Measurements from ENCODE around the gene CRACDL. TPM values are rescaled to one million over a fixed set of nuclear protein-coding genes. Genes with fewer than 3 reads are reported as not detected.

The CRACDL gene
- total RNA-seq, 3 donors from 2014 or later = 8.0 to 18.1 (median 17.8) TPM

DNA sequence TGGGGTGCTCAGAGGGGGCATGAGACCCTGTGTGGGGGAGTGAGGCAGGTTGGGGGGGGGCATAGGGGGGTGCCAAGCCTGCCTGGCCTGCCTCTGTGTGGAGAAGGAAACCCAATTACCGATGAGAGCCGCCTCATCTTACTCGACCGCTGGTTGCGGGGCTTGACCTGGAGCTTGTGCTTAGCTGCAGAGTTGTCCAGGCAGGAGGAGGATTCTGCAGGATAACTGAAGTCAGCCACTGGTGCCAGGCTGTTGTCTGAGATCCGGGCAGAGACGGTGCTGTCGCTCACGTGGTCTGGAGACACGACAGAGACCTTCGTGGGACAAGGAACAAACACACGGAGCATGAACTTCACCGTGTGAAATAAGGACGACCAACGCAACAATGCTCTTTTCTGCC is 109.2 kb downstream of the CRACDL start:
- no peaks in the 10 kb centered on the region for H3K9me3 ChIP-seq
- DNase-seq (no peak), ATAC-seq (no peak)
- TF ChIP-seq, protein P1, sequence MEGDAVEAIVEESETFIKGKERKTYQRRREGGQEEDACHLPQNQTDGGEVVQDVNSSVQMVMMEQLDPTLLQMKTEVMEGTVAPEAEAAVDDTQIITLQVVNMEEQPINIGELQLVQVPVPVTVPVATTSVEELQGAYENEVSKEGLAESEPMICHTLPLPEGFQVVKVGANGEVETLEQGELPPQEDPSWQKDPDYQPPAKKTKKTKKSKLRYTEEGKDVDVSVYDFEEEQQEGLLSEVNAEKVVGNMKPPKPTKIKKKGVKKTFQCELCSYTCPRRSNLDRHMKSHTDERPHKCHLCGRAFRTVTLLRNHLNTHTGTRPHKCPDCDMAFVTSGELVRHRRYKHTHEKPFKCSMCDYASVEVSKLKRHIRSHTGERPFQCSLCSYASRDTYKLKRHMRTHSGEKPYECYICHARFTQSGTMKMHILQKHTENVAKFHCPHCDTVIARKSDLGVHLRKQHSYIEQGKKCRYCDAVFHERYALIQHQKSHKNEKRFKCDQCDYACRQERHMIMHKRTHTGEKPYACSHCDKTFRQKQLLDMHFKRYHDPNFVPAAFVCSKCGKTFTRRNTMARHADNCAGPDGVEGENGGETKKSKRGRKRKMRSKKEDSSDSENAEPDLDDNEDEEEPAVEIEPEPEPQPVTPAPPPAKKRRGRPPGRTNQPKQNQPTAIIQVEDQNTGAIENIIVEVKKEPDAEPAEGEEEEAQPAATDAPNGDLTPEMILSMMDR (IDR thresholded peaks at IDR 0.05) = no peak
- H3K4me1 ChIP-seq (ENCODE audit: low read depth) = no peaks in the 10 kb centered on the region
- H3K4me3 ChIP-seq = no peak overlapping the region
- intact Hi-C loops (cut with DNase I, micrococcal nuclease) = no loop called here
- H3K36me3 ChIP-seq (ENCODE audit: low read depth) = no peaks in the 10 kb centered on the region

DNA sequence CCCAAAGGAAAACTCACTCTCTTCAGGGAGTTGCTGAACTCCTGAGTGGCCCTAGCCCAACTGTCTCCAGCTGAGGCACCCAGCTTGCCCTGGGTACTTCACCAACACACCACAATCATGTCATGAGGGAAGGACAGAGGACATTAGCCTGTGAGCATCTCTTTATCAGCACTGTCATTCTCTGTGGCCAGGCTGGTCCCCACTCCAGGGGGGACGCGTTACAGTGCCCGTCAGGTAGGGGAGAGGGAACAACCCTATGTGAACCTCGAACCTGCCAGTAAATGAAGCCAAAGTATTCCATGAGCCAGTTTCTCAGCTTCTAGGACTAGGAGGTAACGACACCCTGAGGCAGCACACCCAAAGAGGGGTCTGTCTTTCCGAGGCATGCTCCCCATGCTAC is 110.2 kb downstream of the CRACDL start:
- ATAC-seq = no peak
- intact Hi-C loops (cut with DNase I, micrococcal nuclease) = no loop called here
- TF ChIP-seq, protein P1 (IDR thresholded peaks at IDR 0.05) = no peak
- no peaks in the 10 kb centered on the region for H3K36me3 ChIP-seq (ENCODE audit: low read depth)
- no peak overlapping the region for H3K4me3 ChIP-seq
- H3K4me1 ChIP-seq (ENCODE audit: low read depth) = no peaks in the 10 kb centered on the region
- DNase-seq = no peak
- H3K9me3 ChIP-seq = no peaks in the 10 kb centered on the region

DNA sequence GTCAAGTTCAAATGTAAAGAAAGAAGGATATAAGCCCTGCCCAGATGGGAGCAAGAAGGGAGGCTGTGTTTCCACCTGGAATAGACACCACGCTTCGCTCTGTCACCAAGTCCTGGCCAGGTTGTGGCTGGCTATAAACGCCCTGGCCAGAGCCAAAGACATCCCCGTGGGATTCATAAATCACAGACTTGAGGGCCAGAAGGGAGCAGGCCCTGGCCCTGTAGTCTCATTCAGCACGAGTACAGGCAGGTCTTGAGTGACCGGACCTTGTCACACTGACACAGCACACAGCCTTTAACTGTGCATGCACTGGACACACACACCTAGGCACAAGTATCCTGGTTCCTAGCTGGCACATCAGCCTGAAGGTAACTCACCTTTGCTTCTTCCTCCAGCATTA is 110.6 kb downstream of the CRACDL start:
- ATAC-seq (no peak), DNase-seq (no peak)
- Histone ChIP-seq H3K4me1 (ENCODE audit: low read depth) (no peaks in the 10 kb centered on the region), H3K9me3 (no peaks in the 10 kb centered on the region), H3K36me3 (ENCODE audit: low read depth) (no peaks in the 10 kb centered on the region), H3K4me3 (no peak overlapping the region)
- intact Hi-C loops (cut with DNase I, micrococcal nuclease) = no loop called here
- TF ChIP-seq, protein P1 (IDR thresholded peaks at IDR 0.05) = no peak

DNA sequence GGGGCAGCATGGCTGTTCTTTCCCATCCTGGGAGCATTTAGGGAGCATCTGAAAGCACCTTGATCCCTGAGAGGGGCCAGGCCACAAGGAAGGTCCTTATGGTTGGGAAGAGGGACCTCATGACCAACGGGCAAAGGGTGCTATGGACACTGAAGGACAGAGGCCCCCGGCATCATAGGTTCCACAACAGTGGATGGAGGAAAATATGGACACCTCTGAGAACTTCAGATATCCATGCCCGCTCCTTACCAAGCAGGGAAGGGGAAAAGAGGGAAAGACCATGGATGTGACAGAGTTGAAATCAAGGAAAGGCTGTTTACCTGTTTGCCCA is 111.0 kb downstream of the CRACDL start:
- TF ChIP-seq, protein P1 (IDR thresholded peaks at IDR 0.05) = no peak
- ATAC-seq (no peak), DNase-seq (no peak)
- intact Hi-C loops (cut with DNase I, micrococcal nuclease) = no loop called here
- Histone ChIP-seq H3K4me1 (ENCODE audit: low read depth) (no peaks in the 10 kb centered on the region), H3K36me3 (ENCODE audit: low read depth) (no peaks in the 10 kb centered on the region), H3K4me3 (no peak overlapping the region), H3K9me3 (no peaks in the 10 kb centered on the region)

DNA sequence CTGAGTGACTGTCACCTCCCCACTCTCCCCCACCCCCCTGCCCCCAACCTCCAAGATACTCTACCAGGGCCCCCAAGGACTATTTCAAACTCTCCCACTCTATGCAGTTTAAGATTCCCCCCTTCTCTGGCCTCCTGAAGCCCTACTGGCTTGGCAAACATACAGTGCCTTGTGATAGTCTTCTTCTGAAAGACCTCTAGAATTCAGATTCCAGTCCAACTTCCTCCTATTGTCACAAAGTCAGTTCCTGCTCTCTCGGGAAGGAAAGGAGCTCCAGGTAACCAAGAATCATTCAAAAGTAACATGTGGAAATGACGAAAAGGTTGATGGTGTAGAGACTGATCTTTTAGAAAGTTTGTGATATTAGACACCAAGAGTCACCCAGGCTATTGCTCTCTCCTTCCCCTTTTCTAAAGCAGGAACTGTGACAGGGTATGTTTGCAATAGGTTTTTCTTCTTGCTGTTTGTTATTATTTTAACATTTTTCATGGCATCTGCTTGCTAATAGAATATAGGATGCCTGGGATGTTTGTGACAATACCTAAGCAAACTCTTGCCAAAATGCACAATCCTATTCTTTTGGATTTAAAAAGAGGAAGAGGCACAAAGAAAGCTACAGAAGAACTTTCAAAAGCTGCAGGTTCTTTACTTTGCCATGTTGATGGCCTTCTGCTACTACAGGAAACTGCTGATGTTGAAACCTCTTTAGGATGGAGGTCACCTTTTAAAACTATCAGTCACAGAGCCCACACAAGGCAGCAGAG is 111.6 kb downstream of the CRACDL start:
- Histone ChIP-seq H3K9me3 (no peaks in the 10 kb centered on the region), H3K4me3 (no peak overlapping the region), H3K36me3 (ENCODE audit: low read depth) (no peaks in the 10 kb centered on the region), H3K4me1 (ENCODE audit: low read depth) (no peaks in the 10 kb centered on the region)
- ATAC-seq (no peak), DNase-seq (no peak)
- intact Hi-C loops (cut with DNase I, micrococcal nuclease) = no loop called here
- TF ChIP-seq, protein P1 (IDR thresholded peaks at IDR 0.05) = no peak
